ENCODE measurements around the gene CDC25B. TPM values are rescaled to one million over a fixed set of nuclear protein-coding genes. Genes with fewer than 3 reads are reported as not detected.
"Not testable (repeated sequence)": the region's sequence is repeated elsewhere in the genome, so short reads cannot be mapped to it uniquely, and the experiment has no call there.

Gene CDC25B
- total and polyA plus RNA-seq, 4 donors = 4.4 to 12.9 (median 9.2) TPM

GRCh38 chr20:3842348-3842930 lies 46.3 kb downstream of the CDC25B start:
- Histone ChIP-seq H3K9me3 (ENCODE audit: control insufficient read depth in 4 of 4, low read length in 3 of 4) (no peaks in the 10 kb centered on the region), H3K4me3 (ENCODE audit: low read depth in 1 of 3, low read length in 3 of 3) (no peak overlapping the region), H3K4me1 (ENCODE audit: control insufficient read depth in 4 of 4, insufficient read depth in 4 of 4, low read length in 3 of 4) (peaks cover 0 to 11% (median 1%) of the 10 kb centered on the region in 4 donors), H3K27ac (ENCODE audit: low read depth in 1 of 2, low read length in 2 of 2) (no peak overlapping the region), H3K36me3 (ENCODE audit: control insufficient read depth in 4 of 4, insufficient read depth in 3 of 4, low read depth in 1 of 4, low read length in 3 of 4) (no peaks in the 10 kb centered on the region), H3K27me3 (ENCODE audit: control insufficient read depth in 4 of 4, insufficient read depth in 4 of 4, low read length in 3 of 4) (no peaks in the 10 kb centered on the region), H3K9ac (ENCODE audit: low read depth in 1 of 2, low read length in 2 of 2) (no peak overlapping the region)
- TF ChIP-seq ATF3 (IDR thresholded peaks at IDR 0.05) (no peak), YY1 (IDR thresholded peaks at IDR 0.05) (no peak)
- DNase-seq (ENCODE audit: low spot score) = no peak
- WGBS = 80% methylated on average over 7 of the region's 7 CpGs

- no peak for TF ChIP-seq ZBTB33 (IDR thresholded peaks at IDR 0.05)
- no peak for TF ChIP-seq MAX (IDR thresholded peaks at IDR 0.05)
- TF ChIP-seq EGR1 (IDR thresholded peaks at IDR 0.05; ENCODE audit: low read depth in 2 of 2) = no peak
- no peak for TF ChIP-seq FOXA2 (IDR thresholded peaks at IDR 0.05)
- TF ChIP-seq HNF4G (IDR thresholded peaks at IDR 0.05) = no peak
- no peak for TF ChIP-seq YY1 (IDR thresholded peaks at IDR 0.05)
- TF ChIP-seq TAF1 (conservative IDR thresholded peaks at IDR 0.05) = no peak
- no peak for TF ChIP-seq FOXA1 (IDR thresholded peaks at IDR 0.05)
- no peak for TF ChIP-seq ATF3 (IDR thresholded peaks at IDR 0.05)
- TF ChIP-seq SP1 (IDR thresholded peaks at IDR 0.05) = no peak
- no peak for TF ChIP-seq NR2F2 (IDR thresholded peaks at IDR 0.05)
- TF ChIP-seq RAD21 (IDR thresholded peaks at IDR 0.05) = no peak
- Histone ChIP-seq H3K9me3 (ENCODE audit: control insufficient read depth in 4 of 4, low read length in 3 of 4) (no peaks in the 10 kb centered on the region), H3K36me3 (ENCODE audit: control insufficient read depth in 4 of 4, insufficient read depth in 3 of 4, low read depth in 1 of 4, low read length in 3 of 4) (no peaks in the 10 kb centered on the region), H3K27me3 (ENCODE audit: control insufficient read depth in 4 of 4, insufficient read depth in 4 of 4, low read length in 3 of 4) (no peaks in the 10 kb centered on the region), H3K27ac (ENCODE audit: low read depth in 1 of 2, low read length in 2 of 2) (no peak overlapping the region), H3K4me3 (ENCODE audit: low read depth in 1 of 3, low read length in 3 of 3) (no peak overlapping the region), H3K4me1 (ENCODE audit: control insufficient read depth in 4 of 4, insufficient read depth in 4 of 4, low read length in 3 of 4) (peaks cover 4 to 16% (median 9%) of the 10 kb centered on the region in 4 donors), H3K9ac (ENCODE audit: low read depth in 1 of 2, low read length in 2 of 2) (no peak overlapping the region)
- DNase-seq (ENCODE audit: low spot score) = peak; percentile 79
- 74% methylated on average over 5 of the region's 5 CpGs for WGBS
These were observed 47.4 kb downstream of the CDC25B start for GRCh38 chr20:3843490-3843889.

GRCh38 chr20:3843990-3844619 lies 48.0 kb downstream of the CDC25B start:
- not testable (repeated sequence) for H3K36me3 ChIP-seq (ENCODE audit: control insufficient read depth in 4 of 4, insufficient read depth in 3 of 4, low read depth in 1 of 4, low read length in 3 of 4); H3K27ac ChIP-seq (ENCODE audit: low read depth in 1 of 2, low read length in 2 of 2); H3K9ac ChIP-seq (ENCODE audit: low read depth in 1 of 2, low read length in 2 of 2); DNase-seq (ENCODE audit: low spot score); H3K9me3 ChIP-seq (ENCODE audit: control insufficient read depth in 4 of 4, low read length in 3 of 4); H3K4me3 ChIP-seq (ENCODE audit: low read depth in 1 of 3, low read length in 3 of 3); H3K27me3 ChIP-seq (ENCODE audit: control insufficient read depth in 4 of 4, insufficient read depth in 4 of 4, low read length in 3 of 4)
- H3K4me1 ChIP-seq (ENCODE audit: control insufficient read depth in 4 of 4, insufficient read depth in 4 of 4, low read length in 3 of 4) = peaks cover 6 to 16% (median 14%) of the 10 kb centered on the region in 4 donors
- 96% methylated on average over 9 of the region's 9 CpGs for WGBS
